Tibial nerve (tissue), 4 donors: Measurements from ENCODE around the gene PLA2G2F. TPM values are rescaled to one million over a fixed set of nuclear protein-coding genes. Genes with fewer than 3 reads are reported as not detected.

Experiments
- DNase-seq, 2 donors: peaks; one replicate each; pipeline ENCODE4 v3.0.0-alpha.2; 2019; ENCODE audit warnings: low spot score in 2 of 2
- H3K27ac ChIP-seq, 4 donors: fragments of 200-600 bp; sonication (generic) in 3 of 4; one replicate each; pipeline ENCODE4 v1.5.1; 2017 to 2019; ENCODE audit warnings: mild to moderate bottlenecking in 1 of 4
- H3K27me3 ChIP-seq, 2 donors: fragments of 200-600 bp; sonication (generic) in 1 of 2; one replicate each; pipeline versions ENCODE4 v1.5.1 to v1.6.0; 2017 to 2019
- H3K36me3 ChIP-seq, 3 donors: fragments of 200-600 bp; sonication (generic); one replicate each; pipeline ENCODE4 v1.5.1; 2018 to 2019
- H3K4me1 ChIP-seq, 4 donors: fragments of 200-600 bp; sonication (generic) in 3 of 4; one replicate each; pipeline ENCODE4 v1.5.1; 2017 to 2019
- H3K4me3 ChIP-seq, 4 donors: fragments of 200-600 bp; sonication (generic) in 3 of 4; one replicate each; pipeline ENCODE4 v1.5.1; 2017 to 2019; ENCODE audit warnings: mild to moderate bottlenecking in 1 of 4, moderate library complexity in 1 of 4
- H3K9me3 ChIP-seq, 4 donors: fragments of 200-600 bp; sonication (generic) in 3 of 4; one replicate each; pipeline ENCODE4 v1.5.1; 2017 to 2019
- CTCF ChIP-seq, 5 experiments: fragments of 200-600 bp in 3 of 5; fragments of 450-650 bp in 2 of 5; sonication (generic) in 3 of 5; IDR thresholded peaks; one replicate each; pipeline ENCODE4 v1.5.1; 2016 to 2019; ENCODE audit warnings: antibody characterized with exemption in 5 of 5, mild to moderate bottlenecking in 3 of 5, moderate library complexity in 2 of 5
- EP300 ChIP-seq, 2 donors: sonication (generic); formaldehyde crosslinking; IDR thresholded peaks; one replicate each; pipeline ENCODE4 v1.6.1; 2017; ENCODE audit warnings: antibody characterized with exemption in 2 of 2, mild to moderate bottlenecking in 1 of 2
- POLR2A ChIP-seq, 2 donors: fragments of 450-650 bp; IDR thresholded peaks; one replicate each; pipeline ENCODE4 v1.6.1; 2017; ENCODE audit warnings: antibody characterized with exemption in 2 of 2, mild to moderate bottlenecking in 2 of 2, moderate library complexity in 2 of 2
- WGBS, 2 donors: methylation state at CpG; one replicate each; pipeline ENCODE4 v1.1.5; 2018; 5-methylcytosine and 5-hydroxymethylcytosine counted together
- total RNA-seq, 4 donors: library from RNA; depleted of rRNA; stranded (reverse); fragments of >200 nt; gene quantifications; one replicate each; pipeline ENCODE4 v1.1.0, GENCODE V29; 2016

Gene PLA2G2F
- total RNA-seq, 4 donors from 2014 or later: not detected

GRCh38 chr1:20138346-20138745 lies 777 bp upstream of the PLA2G2F start:
- 90 to 92% methylated on average over 6 of the region's 6 CpGs for WGBS, 2 donors

GRCh38 chr1:20139776-20140612 lies 871 bp downstream of the PLA2G2F start:
- WGBS, 2 donors: 77 to 81% methylated on average over 11 to 13 of the region's 13 CpGs
- H3K9me3 ChIP-seq: no peaks in the 10 kb centered on the region
- H3K4me3 ChIP-seq: no peak overlapping the region
- no peak for TF ChIP-seq EP300 (IDR thresholded peaks at IDR 0.05)
- no peak for TF ChIP-seq POLR2A (IDR thresholded peaks at IDR 0.05)
- no peak for TF ChIP-seq CTCF (IDR thresholded peaks at IDR 0.05)
- no peaks in the 10 kb centered on the region for H3K27me3 ChIP-seq
- no peak overlapping the region for H3K27ac ChIP-seq
- H3K4me1 ChIP-seq: no peaks in the 10 kb centered on the region
- DNase-seq: no peak
- H3K36me3 ChIP-seq: no peaks in the 10 kb centered on the region

More at GRCh38 chr1:20138346-20138745, 777 bp upstream of the PLA2G2F start:
- Histone ChIP-seq H3K9me3 (no peaks in the 10 kb centered on the region), H3K36me3 (no peaks in the 10 kb centered on the region), H3K4me1 (no peaks in the 10 kb centered on the region), H3K27ac (no peak overlapping the region), H3K27me3 (no peaks in the 10 kb centered on the region), H3K4me3 (no peak overlapping the region)
- no peak for DNase-seq
- TF ChIP-seq POLR2A (IDR thresholded peaks at IDR 0.05): no peak

- Histone ChIP-seq H3K27ac (no peak overlapping the region), H3K36me3 (no peaks in the 10 kb centered on the region), H3K9me3 (no peaks in the 10 kb centered on the region), H3K4me3 (no peak overlapping the region), H3K27me3 (no peaks in the 10 kb centered on the region), H3K4me1 (no peaks in the 10 kb centered on the region)
- 84 to 85% methylated on average over 9 of the region's 9 CpGs for WGBS, 2 donors
- TF ChIP-seq EP300 (IDR thresholded peaks at IDR 0.05): no peak
- no peak for TF ChIP-seq CTCF (IDR thresholded peaks at IDR 0.05)
- no peak for TF ChIP-seq POLR2A (IDR thresholded peaks at IDR 0.05)
- DNase-seq: no peak
Measured at GRCh38 chr1:20141001-20141400, 1.9 kb downstream of the PLA2G2F start.

GRCh38 chr1:20141466-20141865 lies 2.3 kb downstream of the PLA2G2F start:
- H3K27me3 ChIP-seq: no peaks in the 10 kb centered on the region
- 77 to 91% methylated on average over 7 of the region's 7 CpGs for WGBS, 2 donors
- DNase-seq: no peak
- no peak for TF ChIP-seq EP300 (IDR thresholded peaks at IDR 0.05)
- no peak for TF ChIP-seq CTCF (IDR thresholded peaks at IDR 0.05)
- TF ChIP-seq POLR2A (IDR thresholded peaks at IDR 0.05): no peak
- H3K9me3 ChIP-seq: no peaks in the 10 kb centered on the region
- no peaks in the 10 kb centered on the region for H3K36me3 ChIP-seq
- H3K27ac ChIP-seq: no peak overlapping the region
- H3K4me1 ChIP-seq: no peaks in the 10 kb centered on the region
- H3K4me3 ChIP-seq: no peak overlapping the region

- WGBS, 2 donors: 71 to 86% methylated on average over 11 to 12 of the region's 13 CpGs
- TF ChIP-seq CTCF (IDR thresholded peaks at IDR 0.05) (no peak), EP300 (IDR thresholded peaks at IDR 0.05) (no peak), POLR2A (IDR thresholded peaks at IDR 0.05) (no peak)
- Histone ChIP-seq H3K27ac (no peak overlapping the region), H3K4me1 (no peaks in the 10 kb centered on the region), H3K27me3 (no peaks in the 10 kb centered on the region), H3K36me3 (no peaks in the 10 kb centered on the region), H3K9me3 (no peaks in the 10 kb centered on the region), H3K4me3 (no peak overlapping the region)
- no peak for DNase-seq
Measured at GRCh38 chr1:20142001-20142710, 3.0 kb downstream of the PLA2G2F start.
